ENCODE data around the gene PSMD10. TPM values are rescaled to one million over a fixed set of nuclear protein-coding genes. Genes with fewer than 3 reads are reported as not detected.

PSMD10 gene
- total RNA-seq, 3 donors from 2014 or later (not counting 1 experiment from before 2014, with no cell fraction given) = 15.9 to 21.4 (median 16.1) TPM

DNA sequence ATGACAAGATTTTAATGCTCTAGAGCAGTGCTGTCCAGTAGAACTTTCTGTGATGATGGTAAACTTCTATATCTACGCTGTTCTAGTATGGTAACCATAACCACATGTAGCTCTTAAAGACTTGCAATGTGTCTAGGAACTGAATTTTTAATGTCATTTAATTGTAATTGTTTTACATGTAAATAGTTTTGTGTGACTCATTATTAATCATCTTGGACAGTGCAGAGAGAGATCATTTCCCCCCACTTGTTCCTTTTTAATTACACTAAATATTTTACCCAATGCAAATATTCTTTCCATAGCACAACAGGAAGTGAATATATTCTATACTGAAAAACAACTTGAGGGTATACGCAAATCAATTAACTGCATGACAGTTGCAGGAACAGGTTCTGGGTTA, 6.0 kb upstream of the PSMD10 start:
- Mint-ChIP-seq H3K36me3 (no peaks in the 10 kb centered on the region), H3K9me3 (no peaks in the 10 kb centered on the region), H3K4me3 (no peak overlapping the region), H3K4me1 (peaks cover 0 to 5% of the 10 kb centered on the region in 2 donors), H3K27me3 (ENCODE audit: low read depth in 2 of 2) (no peaks in the 10 kb centered on the region), H3K27ac (no peak overlapping the region)
- Histone ChIP-seq H3K36me3 (ENCODE audit: control insufficient read depth, insufficient read depth, low read length) (no peaks in the 10 kb centered on the region), H3K4me1 (ENCODE audit: control insufficient read depth, insufficient read depth, low read length) (no peaks in the 10 kb centered on the region), H3K9me3 (ENCODE audit: control insufficient read depth, insufficient read depth, low read length) (no peaks in the 10 kb centered on the region), H3K27ac (ENCODE audit: low read length) (no peak overlapping the region), H3K27me3 (ENCODE audit: control insufficient read depth, insufficient read depth, low read length) (no peaks in the 10 kb centered on the region), H3K4me3 (ENCODE audit: low read length) (no peak overlapping the region)
- DNase-seq (no peak), ATAC-seq (no peak)
- WGBS (ENCODE audit: insufficient coverage) = 89% methylated on average over 2 of the region's 2 CpGs
- intact Hi-C loops (cut with micrococcal nuclease) = no loop called here
- TF ChIP-seq, protein P1, sequence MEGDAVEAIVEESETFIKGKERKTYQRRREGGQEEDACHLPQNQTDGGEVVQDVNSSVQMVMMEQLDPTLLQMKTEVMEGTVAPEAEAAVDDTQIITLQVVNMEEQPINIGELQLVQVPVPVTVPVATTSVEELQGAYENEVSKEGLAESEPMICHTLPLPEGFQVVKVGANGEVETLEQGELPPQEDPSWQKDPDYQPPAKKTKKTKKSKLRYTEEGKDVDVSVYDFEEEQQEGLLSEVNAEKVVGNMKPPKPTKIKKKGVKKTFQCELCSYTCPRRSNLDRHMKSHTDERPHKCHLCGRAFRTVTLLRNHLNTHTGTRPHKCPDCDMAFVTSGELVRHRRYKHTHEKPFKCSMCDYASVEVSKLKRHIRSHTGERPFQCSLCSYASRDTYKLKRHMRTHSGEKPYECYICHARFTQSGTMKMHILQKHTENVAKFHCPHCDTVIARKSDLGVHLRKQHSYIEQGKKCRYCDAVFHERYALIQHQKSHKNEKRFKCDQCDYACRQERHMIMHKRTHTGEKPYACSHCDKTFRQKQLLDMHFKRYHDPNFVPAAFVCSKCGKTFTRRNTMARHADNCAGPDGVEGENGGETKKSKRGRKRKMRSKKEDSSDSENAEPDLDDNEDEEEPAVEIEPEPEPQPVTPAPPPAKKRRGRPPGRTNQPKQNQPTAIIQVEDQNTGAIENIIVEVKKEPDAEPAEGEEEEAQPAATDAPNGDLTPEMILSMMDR (IDR thresholded peaks at IDR 0.05) = no peak

DNA sequence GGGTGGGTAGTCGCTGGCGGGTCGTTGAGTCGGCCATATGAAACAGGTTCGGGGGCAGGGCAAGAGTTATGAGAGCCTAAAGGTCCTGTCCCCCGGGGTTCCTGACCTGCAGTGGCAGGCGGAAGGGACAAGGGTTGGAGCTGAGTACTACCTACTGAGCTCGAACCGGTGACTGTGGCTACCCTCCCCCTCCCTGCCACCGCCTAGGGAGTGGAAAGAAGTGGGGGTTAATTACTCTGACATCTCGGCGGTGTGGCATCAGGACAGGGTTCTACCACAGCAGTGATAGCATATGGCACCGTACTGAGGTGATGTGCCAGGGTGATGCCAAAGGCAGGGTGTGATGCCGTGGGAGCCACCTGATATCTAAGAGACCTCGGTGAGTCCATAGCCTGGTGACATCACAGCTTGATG, 543 bp upstream of the PSMD10 start:
- Mint-ChIP-seq H3K27me3 (ENCODE audit: low read depth in 2 of 2) (no peaks in the 10 kb centered on the region), H3K9me3 (no peaks in the 10 kb centered on the region), H3K27ac (no peak overlapping the region), H3K4me3 (no peak overlapping the region), H3K36me3 (no peaks in the 10 kb centered on the region), H3K4me1 (no peaks in the 10 kb centered on the region)
- TF ChIP-seq, protein P1 (IDR thresholded peaks at IDR 0.05) = no peak
- Histone ChIP-seq H3K4me1 (ENCODE audit: control insufficient read depth, insufficient read depth, low read length) (peaks cover 5% of the 10 kb centered on the region), H3K27me3 (ENCODE audit: control insufficient read depth, insufficient read depth, low read length) (no peaks in the 10 kb centered on the region), H3K9me3 (ENCODE audit: control insufficient read depth, insufficient read depth, low read length) (no peaks in the 10 kb centered on the region), H3K4me3 (ENCODE audit: low read length) (peak overlapping the region; percentile 82), H3K27ac (ENCODE audit: low read length) (peak overlapping the region; percentile 72), H3K36me3 (ENCODE audit: control insufficient read depth, insufficient read depth, low read length) (peaks cover 4% of the 10 kb centered on the region)
- intact Hi-C loops (cut with micrococcal nuclease) = no loop called here
- ATAC-seq (peak; percentile 9 to 26 (median 16)), DNase-seq (no peak)
- WGBS (ENCODE audit: insufficient coverage) = 0% methylated on average over 12 of the region's 15 CpGs

DNA sequence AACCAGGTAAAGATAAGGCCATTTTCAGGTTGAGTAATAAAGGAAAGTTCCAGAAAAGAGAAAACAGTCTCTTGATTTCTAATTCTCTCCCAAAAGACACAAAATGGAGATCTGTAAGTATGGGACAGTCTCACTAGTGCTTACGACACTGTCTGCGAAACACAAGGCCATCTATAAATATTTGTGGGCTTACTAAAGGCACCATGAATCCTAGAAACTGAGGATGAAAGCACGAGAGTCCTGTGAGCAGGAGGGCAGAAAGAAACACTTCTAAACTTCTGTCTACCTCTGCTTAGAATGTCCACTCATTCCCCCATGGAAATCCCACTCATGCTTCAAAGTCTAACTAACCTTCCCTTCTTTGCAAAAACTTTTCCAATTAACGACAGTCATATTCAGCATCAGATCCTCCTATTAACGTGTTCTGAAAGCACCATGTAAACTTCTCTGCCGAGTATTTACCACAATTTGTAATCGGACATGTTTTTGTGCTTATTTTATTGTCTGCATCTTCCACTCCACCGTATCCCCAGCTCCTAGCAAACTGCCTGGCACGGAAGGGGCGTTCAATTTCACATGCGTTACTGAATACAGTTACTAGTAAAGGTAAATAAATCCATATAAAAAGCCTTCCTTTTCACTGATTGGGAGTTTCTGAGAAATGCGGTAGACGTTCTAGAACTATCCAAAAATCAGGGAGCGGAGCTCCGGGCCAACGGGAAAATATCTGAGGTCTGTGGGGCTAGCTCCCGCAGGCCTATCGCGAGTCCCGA, 665 bp downstream of the PSMD10 start:
- ATAC-seq = no peak

More for the DNA sequence above, 665 bp downstream of the PSMD10 start:
- WGBS (ENCODE audit: insufficient coverage) = 2% methylated on average over 14 of the region's 20 CpGs
- Histone ChIP-seq H3K4me1 (ENCODE audit: control insufficient read depth, insufficient read depth, low read length) (peaks cover 5% of the 10 kb centered on the region), H3K4me3 (ENCODE audit: low read length) (peak overlapping the region; percentile 82), H3K27me3 (ENCODE audit: control insufficient read depth, insufficient read depth, low read length) (no peaks in the 10 kb centered on the region), H3K36me3 (ENCODE audit: control insufficient read depth, insufficient read depth, low read length) (peaks cover 4% of the 10 kb centered on the region), H3K9me3 (ENCODE audit: control insufficient read depth, insufficient read depth, low read length) (no peaks in the 10 kb centered on the region), H3K27ac (ENCODE audit: low read length) (peak overlapping the region; percentile 94)
- Mint-ChIP-seq H3K36me3 (no peaks in the 10 kb centered on the region), H3K4me1 (no peaks in the 10 kb centered on the region), H3K4me3 (no peak overlapping the region), H3K27me3 (ENCODE audit: low read depth in 2 of 2) (no peaks in the 10 kb centered on the region), H3K9me3 (no peaks in the 10 kb centered on the region), H3K27ac (no peak overlapping the region)
- no peak for DNase-seq
- intact Hi-C loops (cut with micrococcal nuclease) = no loop called here
- TF ChIP-seq, protein P1 (IDR thresholded peaks at IDR 0.05) = no peak
